SHP77 treated with DMSO at 0.1 percent for 48 hours (cell line): Measurements from ENCODE around the gene SIVA1.

Experiments used
- DNase-seq: peaks from one replicate; lab custom pipeline; 2025; lab: John Stamatoyannopoulos, UW

SIVA1 gene, protein sequence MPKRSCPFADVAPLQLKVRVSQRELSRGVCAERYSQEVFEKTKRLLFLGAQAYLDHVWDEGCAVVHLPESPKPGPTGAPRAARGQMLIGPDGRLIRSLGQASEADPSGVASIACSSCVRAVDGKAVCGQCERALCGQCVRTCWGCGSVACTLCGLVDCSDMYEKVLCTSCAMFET

DNA sequence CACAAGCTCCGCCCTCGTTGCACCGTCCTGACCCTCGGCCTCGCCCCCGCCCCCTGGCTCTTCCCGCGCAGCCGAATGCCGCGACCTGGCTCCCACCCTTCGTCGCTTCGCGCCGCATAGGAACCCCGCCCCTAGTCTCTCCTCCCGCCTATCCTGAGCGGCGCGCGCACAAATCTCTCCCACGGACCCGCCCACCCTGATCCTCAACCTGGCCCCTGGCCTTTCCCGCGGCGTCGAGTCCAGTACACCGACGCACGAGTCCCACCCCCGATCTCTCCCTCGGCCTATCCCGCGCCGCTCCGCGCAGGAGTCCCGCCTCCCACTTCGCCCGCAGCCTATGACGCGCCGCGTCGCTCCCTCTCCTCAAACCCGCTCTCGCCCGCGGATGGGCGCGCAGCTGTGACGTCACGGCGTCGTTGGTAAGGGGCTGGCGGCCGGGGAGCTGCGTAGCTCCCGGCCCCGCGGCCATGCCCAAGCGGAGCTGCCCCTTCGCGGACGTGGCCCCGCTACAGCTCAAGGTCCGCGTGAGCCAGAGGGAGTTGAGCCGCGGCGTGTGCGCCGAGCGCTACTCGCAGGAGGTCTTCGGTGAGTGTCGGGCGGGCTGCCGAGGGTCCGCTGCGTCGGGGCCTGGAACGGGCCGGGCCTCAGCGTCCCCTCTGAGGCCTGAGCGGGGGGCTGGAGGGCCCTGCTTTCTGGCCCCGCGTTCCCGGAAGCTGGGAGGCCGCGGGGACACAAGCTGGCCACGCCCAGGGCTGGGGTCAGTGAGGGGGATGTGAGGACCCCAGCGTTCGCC is at the start of gene SIVA1:
Gene SIVA1, plus strand, starts transcription at position 413 of the 793 bp plus-strand sequence. Its CDS starts 55 bp downstream, at position 468.
- peak; percentile 97 for DNase-seq

DNA sequence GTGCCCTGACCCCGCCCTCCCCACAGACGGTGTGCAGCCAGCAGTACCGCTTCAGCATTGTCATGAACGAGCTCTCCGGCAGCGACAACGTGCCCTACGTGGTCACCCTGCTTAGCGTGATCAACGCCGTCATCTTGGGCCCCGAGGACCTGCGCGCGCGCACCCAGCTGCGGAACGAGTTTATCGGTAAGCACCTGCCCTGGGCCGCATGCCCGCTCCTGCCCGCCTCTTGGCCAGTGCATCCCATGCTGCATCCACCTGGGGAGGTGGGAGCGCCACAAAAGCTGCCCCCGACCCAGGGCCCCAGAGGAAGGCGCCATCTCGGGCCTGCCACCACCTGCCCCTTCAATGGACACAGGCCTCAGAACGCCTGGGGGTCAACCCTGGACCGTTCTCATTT is 49.7 kb upstream of the SIVA1 start:
- DNase-seq, result no peak

DNA sequence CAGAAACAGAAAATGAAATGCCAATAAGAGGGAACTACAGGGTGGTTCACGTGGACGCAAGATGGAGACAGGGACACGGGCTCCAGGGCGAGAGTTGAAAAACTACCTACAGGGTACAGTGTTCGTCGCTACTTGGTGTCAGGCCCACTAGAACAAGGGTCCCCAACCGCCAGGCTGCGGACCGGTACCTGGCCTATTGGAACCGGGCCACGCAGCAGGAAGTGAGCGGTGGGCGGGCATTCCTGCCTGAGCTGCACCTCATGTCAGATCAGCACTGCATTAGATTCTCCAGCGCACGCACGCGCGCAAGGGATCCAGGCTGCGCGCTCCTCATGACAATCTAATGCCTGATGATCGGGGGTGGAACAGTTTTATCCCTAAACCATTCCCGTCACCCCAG is 48.7 kb upstream of the SIVA1 start:
- no peak for DNase-seq

DNA sequence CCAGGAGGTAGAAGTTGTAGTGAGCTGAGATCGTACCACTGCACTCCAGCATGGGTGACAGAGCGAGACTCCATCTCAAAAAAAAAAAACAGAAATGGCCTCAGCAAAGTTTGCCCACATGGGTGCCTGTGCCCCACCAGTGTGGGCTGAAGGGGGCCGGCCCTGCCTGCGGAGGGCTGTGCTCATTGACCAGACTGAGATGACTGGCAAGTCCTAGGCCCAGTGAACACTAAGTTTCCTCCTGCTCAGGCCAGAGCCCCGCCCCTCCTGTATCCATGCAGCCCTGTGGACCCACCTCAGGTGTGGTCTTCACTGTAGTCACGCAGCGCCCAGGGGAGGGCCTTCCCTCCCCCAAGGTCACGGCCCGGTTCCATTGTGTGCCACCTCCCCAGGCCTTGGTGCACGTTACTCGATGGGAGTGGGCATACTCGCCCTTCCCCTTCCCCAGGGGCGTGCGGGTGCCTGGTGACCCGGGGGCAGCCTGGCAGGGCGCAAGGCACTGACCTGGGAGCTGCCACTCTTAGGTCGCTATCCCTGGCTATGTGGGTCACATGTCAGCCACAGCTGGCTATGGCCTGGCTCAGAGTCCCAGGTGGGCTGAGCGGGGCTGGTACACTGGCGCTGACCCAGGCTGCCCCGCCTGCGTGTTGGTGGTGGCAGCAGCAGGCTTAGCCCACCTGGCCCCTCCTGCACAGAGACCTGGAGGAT is 47.5 kb upstream of the SIVA1 start:
- no peak for DNase-seq

DNA sequence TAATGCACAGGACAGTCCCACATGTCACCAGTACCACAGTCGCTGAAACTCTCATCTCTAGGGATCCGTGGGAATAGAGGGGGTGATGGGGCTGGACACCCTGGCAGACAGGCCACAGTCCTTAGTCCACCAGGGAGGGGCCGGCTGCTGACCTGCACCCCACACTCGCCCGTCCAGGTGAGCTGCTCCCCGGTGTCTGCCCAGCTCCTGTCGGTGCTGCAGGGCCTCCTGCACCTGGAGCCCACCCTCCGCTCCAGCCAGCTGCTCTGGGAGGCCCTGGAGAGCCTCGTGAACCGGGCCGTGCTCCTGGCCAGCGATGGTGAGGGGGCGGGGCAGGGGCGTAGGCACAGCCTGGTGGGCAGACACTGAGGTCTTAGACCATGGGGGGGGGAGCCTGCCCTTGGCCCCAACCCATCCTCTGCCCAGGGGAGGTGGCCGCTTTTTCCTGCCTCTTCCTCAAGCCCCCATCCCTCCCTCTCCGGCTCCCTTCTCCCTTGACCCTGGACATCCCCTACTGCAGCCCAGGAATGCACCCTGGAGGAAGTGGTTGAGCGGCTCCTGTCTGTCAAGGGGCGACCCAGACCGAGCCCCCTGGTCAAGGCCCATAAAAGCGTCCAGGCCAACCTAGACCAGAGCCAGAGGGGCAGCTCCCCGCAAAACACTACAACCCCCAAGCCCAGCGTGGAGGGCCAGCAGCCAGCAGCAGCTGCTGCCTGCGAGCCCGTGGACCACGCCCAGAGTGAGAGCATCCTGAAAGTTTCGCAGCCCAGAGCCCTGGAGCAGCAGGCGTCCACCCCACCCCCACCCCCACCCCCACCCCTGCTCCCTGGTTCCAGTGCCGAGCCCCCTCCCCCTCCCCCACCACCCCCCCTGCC is 46.0 kb upstream of the SIVA1 start:
- no peak for DNase-seq

DNA sequence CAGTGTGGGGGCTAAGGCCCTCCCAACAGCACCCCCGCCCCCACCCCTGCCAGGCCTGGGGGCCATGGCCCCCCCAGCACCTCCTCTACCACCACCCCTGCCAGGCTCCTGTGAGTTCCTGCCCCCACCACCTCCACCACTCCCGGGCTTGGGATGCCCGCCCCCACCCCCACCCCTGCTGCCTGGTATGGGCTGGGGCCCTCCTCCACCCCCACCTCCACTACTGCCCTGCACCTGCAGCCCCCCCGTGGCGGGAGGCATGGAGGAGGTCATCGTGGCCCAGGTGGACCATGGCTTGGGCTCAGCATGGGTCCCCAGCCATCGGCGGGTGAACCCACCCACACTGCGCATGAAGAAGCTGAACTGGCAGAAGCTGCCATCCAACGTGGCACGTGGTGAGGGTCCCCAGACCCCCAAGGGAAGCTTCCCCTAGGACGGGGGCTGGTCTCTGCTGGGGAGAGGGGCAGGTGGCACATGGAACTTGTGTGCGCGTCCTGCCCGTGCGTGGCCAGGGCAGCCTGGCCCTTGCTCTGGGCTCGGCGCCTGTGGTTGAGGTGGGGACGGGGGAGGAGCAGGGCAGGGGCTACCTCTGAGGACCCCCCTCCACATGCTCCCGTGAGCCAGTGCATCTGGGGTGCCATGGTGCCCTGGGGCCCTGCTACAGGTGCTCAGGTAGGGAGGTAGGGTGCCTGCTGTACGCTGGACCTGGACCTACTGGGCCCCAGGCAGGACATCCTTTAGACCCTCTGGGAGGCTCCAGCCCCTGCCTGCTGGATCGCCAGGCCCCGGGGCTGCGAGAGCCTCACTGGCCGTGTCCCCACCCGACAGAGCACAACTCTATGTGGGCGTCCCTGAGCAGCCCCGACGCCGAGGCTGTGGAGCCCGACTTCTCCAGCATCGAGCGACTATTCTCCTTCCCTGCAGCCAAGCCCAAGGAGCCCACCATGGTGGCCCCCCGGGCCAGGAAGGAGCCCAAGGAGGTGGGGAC is 45.0 kb upstream of the SIVA1 start:
- DNase-seq, result no peak

DNA sequence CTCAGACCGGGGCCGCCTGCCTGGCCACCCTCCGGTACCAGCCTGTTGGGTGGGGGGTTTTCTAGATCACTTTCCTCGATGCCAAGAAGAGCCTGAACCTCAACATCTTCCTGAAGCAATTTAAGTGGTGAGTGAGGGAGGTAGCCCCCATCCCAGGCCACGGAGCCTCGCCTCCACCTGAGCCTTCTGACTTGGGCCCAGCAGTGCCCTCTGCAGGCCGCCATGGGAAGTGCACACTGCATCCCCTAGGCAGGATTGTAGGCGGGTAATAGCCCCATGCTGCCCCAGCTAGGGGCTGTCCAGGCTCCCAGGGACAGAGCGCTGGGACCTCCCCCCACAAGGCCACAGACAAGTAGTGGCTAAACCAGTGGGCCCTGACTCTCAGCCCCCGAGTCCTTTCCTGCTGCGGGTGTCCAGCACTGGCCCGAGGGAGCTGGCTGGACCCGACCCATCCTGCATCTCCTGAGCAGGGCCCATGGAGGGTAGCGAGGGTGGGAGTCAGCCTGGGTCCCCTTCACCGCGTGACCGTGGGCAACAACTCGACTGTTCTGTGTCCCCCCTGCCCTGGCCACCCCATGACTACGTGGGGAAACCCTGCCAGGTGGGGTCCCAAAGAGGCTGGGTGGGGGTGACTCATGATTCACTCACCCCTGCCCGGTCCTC is 44.2 kb upstream of the SIVA1 start:
- peak; percentile 2 for DNase-seq

DNA sequence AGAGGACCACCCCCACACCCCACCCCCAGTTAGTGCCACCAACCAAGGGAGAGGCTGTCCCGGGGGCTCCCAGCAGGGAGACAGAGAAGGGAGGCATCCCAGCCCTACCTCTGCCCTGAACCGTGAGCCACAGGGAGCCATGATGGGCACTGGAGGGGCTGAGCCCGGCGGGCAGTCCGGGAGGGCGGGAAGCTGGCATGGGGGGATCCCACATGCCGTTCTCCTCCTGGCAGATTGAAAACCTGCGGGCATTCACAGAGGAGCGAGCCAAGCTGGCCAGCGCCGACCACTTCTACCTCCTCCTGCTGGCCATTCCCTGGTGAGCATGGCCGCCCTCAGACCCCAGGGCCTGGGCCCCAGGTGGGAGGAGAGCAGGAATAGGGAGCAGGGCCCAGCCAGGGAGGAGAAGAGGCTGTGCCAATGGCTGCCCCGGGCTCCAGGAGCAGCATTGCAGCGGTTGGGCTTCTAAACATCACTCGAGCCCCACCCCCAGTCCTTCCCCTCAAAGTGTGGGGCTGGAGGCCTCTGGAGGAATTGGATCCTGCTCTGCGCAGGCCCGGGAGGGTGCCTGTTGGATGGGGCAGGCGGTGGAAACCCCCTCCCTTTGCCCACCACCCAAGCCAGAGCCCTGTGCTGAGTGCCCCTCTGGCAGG is 43.4 kb upstream of the SIVA1 start:
- no peak for DNase-seq

DNA sequence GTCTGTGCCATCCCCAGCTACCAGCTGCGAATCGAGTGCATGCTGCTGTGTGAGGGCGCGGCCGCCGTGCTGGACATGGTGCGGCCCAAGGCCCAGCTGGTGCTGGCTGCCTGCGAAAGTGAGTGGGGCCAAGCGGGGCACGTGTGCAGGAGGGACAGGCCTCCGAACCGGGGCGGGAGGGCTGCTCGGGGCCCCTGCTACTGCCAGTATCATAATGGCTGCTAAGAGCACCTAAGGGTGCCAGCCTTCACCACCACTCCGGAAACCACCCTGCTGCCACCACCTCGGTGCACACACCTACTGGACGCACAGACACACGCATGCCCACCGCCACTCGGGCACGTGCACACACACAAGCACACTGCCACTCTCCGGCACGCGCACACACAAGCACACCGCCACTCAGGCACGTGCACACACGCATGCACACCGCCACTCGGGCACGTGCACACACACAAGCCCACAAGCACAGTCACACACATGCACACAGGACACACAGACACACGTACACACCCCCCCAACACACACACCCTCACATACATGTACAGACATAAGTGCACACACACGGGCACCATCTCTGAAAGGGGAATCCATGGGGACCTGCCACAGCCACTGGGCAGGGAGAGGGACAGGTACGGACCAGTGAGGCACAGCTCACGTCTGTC is 42.7 kb upstream of the SIVA1 start:
- no peak for DNase-seq

DNA sequence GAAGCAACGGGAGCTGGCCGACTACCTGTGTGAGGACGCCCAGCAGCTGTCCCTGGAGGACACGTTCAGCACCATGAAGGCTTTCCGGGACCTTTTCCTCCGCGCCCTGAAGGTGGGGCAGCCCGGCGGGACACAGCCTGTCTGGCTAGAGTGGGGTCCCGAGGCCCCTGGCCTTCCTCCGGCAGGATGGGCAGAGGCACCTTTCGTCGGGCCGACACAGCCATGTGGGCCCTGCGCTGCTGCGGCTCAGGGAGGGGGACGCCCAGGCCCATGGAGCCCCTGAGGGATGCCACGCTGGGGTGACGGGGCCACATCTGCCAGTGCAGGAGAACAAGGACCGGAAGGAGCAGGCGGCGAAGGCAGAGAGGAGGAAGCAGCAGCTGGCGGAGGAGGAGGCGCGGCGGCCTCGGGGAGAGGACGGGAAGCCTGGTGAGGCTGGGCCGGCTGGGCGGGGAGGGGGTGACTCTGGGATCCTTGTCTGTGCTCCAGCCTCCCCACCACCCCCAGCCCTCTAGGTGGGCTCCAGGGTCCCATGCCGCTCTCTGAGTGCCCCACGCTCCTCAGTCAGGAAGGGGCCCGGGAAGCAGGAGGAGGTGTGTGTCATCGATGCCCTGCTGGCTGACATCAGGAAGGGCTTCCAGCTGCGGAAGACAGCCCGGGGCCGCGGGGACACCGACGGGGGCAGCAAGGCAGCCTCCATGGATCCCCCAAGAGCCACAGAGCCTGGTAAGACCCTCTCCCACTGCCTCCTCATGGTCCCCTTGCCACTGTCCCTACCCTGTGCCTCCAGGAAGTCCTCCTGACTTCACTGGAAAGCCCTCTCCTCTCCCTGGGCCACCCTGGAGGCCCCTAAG is 39.8 kb upstream of the SIVA1 start:
- DNase-seq, result no peak

DNA sequence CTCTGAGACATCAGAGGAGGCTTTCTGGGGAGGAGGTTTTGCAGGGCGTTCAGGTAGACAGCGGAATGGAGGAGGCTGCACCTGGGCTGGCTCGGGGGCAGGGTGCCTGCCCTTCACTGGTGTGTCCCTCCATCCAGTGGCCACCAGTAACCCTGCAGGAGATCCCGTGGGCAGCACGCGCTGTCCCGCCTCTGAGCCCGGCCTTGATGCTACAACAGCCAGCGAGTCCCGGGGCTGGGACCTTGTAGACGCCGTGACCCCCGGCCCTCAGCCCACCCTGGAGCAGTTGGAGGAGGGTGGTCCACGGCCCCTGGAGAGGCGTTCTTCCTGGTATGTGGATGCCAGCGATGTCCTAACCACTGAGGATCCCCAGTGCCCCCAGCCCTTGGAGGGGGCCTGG is 38.9 kb upstream of the SIVA1 start:
- DNase-seq, result no peak

DNA sequence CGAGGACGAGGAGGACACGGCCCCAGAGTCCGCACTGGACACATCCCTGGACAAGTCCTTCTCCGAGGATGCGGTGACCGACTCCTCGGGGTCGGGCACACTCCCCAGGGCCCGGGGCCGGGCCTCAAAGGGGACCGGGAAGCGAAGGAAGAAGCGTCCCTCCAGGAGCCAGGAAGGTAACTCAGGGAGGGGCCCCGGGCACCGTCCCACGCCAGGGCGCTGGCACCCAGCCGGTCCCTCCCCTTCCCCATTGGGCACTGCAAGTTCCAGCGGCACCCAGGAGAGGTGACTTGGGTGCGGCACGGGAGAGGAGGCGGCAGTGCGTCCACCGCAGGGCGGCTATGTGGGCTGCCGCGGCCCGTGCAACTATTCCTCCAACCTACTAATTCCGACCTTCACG is 38.3 kb upstream of the SIVA1 start:
- no peak for DNase-seq

DNA sequence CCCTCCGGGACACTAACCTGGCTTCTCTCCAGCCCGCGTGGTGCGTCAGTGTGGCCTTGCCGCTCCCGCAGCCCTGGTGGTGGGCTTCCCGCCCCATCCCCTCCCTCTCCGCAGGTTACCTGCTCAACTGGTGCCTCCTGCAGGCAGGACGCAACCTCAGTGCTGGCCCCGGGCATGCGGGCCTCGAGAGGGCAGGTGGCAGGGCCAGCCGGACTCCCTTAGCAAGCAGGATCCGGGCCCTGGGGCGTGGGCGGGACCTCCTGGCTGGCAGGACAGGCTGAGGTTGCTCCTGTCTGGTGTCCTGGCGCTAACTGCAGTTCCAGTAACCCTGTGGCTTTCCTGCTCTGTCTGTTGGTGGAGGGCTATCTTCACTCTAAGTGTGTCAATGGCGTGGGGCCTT is 37.5 kb upstream of the SIVA1 start:
- DNase-seq, result no peak

DNA sequence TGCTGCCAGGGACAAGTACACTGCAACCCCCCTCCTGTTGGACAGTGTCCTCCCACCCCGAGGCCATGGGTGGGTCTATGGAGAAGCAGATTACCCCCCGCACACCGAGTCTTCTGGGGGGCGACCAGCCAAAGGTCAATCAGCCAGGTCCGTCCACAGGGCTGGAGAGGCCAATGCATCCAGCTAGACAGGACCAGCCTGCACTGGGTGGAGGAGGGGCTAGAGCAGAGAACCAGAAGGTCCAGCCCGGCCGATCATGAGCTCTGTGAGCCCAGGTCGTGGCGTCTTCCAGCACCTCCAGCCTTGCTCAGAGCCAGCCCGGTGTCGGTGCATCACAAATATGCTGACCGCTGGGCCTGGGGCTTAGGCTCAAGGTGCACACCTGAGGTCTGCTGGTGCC is 37.1 kb upstream of the SIVA1 start:
- DNase-seq, result no peak

DNA sequence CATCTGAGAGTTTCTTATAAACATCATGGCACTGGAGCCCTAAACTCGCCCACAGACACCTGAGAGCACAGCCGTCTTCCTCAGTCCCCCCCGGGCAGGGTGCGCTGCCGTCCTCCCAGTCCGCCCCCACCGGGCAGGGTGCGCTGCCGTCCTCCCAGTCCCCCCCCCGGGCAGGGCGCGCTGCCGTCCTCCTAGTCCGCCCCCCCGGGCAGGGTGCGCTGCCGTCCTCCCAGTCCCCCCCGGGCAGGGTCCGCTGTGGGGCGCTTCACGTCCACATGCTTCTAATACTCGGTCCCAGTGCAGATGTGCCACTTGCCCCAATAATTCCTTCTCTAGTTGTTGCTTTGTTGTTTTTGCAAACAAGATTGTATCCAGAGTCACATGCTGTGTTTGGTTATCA is 35.8 kb upstream of the SIVA1 start:
- no peak for DNase-seq

DNA sequence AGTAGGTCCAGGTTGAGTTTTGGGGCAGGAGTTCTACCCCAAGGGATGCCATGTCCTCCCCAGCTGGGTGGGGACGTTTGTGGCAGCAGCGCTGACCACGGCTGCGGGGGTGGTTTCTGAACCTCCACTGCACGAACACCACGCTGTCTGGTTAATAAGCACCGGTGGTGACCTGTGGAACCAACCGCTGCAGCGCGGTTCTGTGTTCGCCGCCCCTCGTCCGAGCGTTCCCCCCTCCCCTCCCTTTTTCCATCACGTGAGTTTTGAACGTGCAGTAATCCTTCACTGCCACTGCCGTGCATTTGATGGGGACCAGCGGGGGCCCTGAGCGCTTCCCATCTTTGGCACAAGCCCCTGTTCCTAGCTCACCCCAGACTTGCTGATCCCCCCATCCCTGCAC is 35.3 kb upstream of the SIVA1 start:
- no peak for DNase-seq

DNA sequence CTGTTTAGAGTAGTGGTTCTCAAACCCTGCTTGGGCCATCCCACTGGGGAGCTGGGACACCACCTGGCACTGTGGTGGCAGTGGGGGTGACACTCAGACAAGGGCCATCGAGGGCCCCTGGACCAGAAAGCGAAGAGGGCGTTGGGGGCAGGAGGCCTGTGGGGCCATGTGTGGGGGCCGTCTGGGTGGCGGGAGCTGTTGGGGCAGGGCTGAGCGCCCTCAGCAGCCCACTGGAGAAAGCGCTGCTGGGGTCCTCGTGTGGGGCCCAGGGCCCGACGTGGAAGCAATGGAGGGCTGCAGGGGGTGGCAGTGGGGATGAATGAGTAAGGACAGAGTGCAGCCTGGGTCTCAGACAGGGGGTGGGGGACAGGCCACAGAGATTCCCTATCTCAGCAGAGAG is 34.8 kb upstream of the SIVA1 start:
- no peak for DNase-seq

DNA sequence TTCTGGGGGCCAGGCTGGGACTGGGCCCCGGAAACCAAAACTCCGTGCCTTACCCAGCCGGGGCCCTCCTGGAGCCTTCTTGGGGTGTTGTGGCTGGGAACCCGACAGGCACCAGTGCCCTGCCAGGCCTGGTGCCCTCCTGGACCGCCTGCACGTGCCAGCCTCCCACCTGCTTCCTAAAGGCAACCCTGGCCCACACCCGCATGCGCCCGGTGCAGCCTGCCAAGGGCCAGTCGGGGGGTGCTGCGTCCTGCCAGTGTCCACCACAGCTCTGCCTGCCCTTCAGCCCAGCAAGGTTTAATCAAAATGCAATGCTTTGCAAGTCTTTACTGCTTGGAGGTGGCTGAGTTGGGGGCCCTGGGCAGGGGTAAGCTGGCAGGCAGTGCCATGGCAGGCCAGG is 34.1 kb upstream of the SIVA1 start:
- no peak for DNase-seq
